HG03060 (cell line): Measurements from ENCODE around the gene SELENOW.
"Not testable (repeated sequence)": the region's sequence is repeated elsewhere in the genome, so short reads cannot be mapped to it uniquely, and the experiment has no call there.

Experiments
- ATAC-seq: cut with Tn5 transposase; IDR thresholded peaks from one replicate; pipeline ENCODE4 v1.9.1; 2021; ENCODE audit warnings: low read depth, moderate number of reproducible peaks; ENCODE audit not compliant: unreplicated experiment

SELENOW gene

GRCh38 chr19:47818221-47818620 lies 39.7 kb downstream of the SELENOW start:
- not testable (repeated sequence) for ATAC-seq

DNA sequence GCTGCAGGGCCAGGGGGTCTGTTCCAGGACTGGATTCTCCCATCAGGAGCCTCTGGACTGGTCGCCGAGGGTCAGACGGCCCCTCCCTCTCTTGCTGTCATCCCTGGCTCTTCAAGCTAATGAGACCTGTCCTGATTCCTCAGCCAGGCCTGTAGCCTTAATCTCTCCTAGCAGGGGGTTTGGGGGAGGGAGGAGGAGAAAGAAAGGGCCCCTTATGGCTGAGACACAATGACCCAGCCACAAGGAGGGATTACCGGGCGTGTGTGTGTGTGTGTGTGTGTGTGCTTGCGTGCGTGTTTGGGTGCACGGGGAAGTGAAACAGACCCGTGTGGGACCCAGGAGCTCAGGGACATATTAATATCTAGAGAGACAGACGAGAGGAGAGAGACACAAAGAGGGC lies 41.4 kb downstream of the SELENOW start:
- ATAC-seq: no peak

DNA sequence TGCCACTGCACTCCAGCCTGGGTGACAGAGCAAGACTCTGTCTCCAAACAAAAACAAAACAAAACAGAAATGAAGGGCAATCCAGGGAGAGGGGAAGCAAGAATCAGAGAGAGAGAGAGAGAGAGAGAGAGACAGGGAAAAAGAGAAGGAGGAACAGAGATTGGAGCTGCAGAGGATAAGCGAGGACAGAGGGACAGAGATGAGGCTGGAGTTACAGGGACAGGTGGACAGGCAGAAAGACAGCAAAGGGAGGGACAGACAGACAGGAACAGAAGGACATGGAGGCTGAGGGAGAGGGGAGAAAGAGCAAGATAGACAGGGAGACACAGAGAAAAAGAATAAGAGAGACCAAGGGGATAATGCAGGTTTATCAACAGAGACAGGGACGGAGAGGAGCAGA lies 41.9 kb downstream of the SELENOW start:
- ATAC-seq: no peak

DNA sequence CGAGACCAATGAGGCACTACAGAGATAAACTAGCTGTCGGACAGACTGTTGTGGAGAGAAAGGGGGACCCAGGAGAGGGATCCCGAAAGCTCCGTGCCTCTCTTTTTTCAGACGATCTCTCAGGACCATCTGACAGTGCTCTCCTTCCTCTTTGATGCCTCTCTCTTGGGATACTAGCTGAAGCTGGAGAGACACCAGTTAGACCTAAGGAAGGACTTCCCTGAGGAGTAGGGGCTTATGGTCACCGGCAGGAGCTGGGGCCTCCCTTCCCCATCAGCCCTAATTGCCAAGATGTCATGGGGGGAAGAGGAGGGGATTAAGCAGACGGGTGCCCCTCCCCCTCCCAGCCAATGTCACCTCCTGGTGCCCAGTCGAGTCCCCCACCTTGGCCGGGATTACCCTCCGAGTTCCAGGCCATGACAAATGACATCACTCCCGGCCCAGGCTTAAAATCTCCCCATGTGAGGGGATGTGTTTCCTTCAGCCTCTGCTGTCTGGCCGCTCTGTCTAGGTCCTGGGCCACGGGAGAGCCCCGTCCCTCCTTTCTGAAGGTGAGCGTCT lies 43.0 kb downstream of the SELENOW start, which contains the start of gene CRX:
CRX (plus strand) TSS at position 478 of the 561 bp plus-strand sequence. CDS start 12,507 bp downstream, outside the sequence.
- ATAC-seq: no peak

GRCh38 chr19:47824396-47824795 lies 45.9 kb downstream of the SELENOW start:
- no peak for ATAC-seq

- no peak for ATAC-seq
Observed at GRCh38 chr19:47826800-47827199, 48.3 kb downstream of the SELENOW start.

GRCh38 chr19:47832723-47833122 lies 54.2 kb downstream of the SELENOW start:
- no peak for ATAC-seq
